ENCODE measurements around the gene SOX2.
"Not testable (repeated sequence)": the region's sequence is repeated elsewhere in the genome, so short reads cannot be mapped to it uniquely, and the experiment has no call there.

Gene SOX2

DNA sequence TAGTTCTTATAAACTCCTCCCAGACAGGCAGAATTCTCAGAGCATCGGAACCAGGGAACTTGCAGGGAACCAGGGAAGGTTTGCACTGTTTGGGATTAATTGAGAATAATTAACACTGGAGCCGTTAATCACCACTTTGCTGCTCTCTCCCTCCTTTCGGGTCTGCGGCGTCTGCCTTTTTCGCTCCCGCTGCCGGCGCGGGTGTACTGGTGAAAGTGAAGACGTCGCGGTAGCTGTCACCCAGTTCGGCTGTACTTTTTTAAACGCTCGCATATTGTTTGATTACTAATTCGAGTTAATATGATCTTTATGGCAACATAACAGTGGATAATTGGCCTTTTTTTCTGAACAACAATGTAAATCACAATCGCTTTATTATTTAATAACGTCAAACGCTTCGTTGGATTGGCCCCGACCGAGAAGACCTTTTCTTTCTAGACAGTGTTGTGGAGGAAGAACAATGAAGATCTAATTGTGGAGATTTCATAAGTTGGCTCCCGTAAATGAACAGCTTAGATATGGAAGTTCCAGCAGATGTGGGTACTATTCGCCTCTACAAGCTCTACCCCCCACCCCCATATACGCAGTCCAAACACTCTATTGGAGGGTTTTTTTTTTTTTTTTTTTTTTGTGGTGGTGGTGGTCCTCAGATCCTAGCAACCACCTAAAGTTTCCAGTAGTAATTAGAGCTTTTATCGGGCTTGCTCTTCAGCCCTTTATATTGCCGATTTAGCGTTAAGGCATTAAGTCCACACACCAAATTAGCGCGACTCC, 12.7 kb downstream of the SOX2 start:
- DNase-seq: no peak

DNA sequence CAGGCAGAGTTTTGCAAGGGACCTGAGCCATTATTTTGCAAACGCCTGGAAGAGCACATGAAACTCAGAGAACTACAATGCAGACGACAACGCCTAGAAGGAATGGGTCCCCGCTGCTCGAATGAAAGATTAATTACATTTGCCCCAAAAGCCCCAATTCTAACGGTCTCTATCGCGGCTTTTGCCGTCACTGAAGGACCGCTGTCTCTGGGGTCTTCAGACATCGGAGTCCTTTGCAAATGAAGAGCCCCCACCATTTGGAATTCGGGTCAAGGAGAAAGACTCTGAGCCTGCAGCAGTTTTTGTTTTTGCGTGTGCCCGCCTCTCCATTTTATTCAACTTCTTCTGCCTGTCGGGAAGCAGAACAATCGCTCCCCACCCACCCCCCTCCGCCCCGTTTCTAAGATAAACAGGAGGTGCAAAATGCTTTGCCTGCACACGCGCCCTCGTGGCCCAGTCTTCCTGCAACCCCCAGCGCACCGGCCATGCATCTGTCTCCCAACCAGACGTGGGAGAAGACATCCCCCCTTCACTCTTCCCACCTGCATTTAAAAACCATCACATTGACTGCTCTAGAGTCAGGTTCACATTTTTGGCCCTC, 13.5 kb downstream of the SOX2 start:
- DNase-seq: no peak

DNA sequence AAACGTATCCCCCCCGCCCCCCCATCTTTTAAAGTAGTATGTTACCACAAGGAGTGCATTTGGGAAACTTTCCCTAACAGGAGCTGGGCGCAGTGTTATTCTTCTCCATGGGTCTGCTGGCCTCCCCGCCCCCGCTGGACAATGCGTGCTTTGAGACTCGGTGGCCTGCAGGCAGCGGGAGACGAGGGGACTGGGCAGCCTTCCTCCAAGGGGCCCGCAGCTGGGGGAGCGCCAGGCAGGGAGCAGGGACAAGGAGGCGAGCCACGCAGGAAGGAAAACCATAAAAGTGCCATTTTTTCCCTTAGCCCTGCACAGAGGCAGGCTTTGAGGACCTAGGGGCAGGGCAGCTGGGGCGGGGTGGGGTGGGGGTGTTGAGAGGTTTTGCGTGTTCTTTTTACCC, 14.1 kb downstream of the SOX2 start:
- no peak for DNase-seq

DNA sequence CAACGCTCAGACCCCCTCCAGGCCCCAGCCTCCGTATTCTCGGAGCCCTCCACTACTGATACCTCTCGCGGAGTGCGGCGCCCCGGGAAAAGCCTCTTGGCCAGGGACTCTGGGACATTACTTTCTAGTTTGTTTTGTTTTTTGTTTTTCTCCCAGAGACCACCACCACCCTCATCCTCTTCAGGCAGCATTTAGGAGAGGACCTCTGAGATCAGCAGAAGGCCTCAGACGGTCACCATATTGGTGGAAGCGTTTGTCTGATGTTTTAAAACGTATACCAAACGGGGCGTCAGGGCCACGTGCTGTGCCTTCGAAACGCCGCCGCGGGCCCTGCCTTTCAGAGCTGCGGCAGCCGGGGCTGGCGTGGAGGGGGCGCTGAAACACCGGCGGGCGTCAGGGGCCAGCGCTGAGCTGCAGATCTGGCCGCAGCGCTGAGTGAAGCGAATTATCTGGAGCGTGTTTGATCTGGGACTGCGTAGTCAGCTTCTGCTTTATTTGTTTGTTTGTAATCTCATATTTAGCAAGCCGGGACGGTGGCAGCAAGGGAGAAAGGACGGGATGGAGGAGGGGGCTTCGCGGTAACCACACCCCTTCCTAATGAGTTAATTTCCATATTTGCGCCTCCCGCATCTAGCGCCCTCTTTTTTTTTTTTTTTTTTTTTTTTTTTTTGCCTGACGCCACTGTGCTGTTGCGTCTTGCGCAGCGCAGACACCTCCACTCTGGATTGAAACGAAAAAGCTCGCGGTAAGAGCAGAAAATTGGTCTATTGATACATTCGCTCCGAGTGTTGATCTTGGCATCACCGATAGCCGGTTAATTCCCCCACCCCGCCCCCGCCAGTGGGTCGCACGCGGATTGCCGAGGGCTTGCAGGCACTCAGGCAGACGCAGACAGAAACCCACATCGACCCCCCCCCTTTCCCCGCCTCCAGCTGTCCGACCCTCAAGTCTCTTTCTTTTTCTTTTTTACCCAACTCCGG, 14.9 kb downstream of the SOX2 start:
- no peak for DNase-seq

DNA sequence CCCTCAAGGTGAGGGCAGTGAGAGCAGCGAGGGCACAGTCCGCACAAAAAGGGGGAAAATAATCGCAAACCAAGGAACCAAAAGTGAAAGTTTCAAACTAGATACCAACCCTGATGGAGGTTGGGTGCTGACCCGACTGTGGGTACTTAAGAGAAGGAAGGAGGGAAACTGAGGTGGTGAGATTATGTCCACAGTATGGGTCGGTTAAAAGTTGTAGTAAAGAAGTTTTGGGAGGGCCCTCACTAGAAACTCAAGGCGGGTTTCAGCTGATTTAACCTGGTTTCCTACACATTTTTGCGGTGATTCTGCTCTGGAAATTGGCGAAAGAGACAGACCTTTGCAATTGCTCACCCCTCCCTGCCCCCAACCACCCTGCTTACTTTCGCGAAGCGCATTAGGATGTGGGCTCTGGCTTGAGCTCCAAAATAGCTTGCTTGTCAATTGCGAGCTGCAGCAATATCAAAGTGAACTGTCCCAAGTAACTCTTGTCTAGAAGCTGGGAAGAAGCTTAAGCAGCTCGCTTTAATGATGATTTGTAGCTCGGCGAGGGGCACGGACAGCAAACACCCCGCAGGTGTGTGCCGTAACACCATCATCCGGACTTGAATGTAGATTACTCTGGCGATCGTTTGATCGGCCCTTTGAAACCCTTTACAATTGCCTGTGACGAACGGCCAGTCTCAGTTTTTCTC, 15.8 kb downstream of the SOX2 start:
- no peak for DNase-seq

DNA sequence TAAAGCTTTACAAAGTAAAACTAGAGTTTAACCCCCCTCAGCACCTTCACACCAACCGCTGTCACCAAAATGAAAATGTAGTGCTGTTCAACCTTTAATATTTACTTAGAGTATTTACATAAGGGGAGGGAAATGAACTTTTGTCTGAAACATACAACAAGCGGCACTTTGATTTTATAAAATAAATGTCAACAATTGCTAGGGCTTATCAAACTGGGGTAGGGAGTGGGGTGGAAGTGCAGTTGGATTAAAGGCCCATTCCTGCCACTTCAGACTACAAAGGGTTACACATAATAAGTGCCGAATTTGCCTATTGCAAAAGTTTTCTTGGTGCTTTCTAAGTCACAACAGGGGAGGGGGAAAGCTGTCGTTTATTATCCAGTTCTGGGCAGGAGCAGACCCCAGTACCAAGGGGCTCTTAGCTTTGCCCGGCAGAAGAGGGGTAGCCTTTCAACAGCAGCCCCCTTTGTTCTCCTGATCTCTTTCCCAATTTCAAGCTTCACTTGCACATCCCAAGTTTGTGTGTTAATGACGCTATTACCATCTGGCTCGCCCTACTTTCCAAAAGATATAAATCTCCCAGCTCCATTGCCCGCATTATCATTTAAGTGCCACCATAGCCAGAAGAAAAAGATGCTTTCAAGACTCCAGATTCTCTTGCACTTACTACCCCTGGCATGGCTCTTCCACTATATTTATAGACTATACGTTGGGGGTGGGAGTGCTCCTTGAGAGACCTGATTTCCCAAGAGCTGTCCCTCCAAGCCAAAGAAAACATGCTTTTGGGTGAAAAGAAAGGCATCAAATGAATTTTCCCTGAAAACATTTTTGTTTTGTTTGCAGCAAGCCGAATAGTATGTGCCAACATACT, 17.0 kb downstream of the SOX2 start:
- no peak for DNase-seq

DNA sequence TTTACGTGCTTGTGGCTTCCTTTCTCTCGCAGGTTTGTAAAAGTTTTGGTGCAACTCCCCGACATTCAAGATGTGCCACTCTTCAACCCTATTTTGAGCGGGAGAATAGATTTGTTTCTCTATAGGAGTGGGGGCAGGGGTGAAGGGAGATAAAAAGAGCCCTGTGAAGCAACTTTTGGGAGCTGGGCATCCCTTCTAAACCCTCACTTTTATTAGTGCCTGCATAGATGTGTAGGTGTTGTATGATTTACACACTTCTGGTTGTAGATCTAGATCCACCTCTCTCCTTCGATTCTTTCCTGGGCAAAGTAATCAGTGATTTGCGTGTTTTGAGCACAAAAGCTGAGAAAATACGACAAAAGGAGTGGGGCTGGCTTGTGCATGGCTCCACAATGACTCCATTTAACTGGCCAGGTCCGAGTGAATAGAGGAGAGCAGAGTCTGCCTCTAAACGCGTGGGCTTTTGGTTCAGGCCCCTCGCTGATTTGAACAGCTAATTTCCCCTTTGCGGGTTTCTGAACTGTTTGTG, 17.7 kb downstream of the SOX2 start:
- DNase-seq: no peak

DNA sequence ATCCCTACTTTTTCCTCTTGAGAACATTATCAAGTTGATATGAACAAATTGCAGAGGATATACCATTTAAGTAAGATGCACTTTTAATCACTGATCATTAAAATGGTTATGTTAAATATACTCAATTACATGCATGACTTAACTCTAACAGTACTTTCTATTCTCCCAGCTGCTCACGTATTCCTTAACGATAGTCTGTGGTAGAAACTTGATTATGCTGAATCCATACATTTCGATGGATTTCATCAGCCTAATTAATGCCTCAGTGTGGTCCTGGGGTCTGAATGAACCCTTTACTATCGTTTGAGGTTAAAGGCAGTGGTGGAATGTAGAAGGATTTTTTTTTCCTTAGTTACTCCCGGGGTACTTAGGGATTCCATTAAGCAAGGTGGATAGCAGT, 18.6 kb downstream of the SOX2 start:
- DNase-seq: no peak

DNA sequence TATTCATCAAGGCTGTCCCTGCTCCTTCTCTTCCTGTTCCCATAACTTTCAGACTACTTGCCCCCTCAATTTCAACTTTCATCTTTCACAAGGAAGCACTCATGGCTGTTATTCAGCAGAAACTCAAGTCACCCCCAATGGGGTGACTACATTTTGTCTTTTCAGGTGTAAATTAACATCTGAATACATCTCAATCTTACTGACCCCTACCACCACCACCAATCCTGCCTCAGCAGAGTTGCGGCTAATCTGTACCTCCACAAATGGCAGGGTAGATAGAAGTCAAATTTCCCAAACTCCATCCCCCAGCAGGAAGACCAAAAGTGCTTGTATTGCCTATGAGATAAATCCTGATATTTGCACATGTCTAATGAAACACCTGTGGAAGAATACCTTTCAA, 19.2 kb downstream of the SOX2 start:
- DNase-seq: no peak

DNA sequence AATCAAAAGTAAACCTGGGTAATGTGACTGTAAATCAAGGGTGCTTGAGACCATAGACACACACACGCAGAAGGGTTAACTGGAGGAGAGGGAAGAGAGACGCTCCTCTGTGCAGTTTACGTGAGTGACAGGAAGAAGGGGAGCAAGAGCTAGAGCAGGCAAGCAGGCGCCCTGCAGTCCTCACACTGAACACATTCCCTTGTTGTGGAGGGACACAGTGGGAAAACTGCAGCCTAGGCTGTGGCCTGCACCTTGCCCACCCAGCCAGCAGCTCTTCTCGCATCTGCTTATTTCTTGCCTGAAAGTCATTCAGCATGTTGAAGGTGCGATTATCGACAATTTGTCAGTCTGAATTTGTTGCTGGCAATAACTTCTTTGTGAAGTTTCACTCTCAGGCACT, 24.2 kb downstream of the SOX2 start:
- no peak for DNase-seq

DNA sequence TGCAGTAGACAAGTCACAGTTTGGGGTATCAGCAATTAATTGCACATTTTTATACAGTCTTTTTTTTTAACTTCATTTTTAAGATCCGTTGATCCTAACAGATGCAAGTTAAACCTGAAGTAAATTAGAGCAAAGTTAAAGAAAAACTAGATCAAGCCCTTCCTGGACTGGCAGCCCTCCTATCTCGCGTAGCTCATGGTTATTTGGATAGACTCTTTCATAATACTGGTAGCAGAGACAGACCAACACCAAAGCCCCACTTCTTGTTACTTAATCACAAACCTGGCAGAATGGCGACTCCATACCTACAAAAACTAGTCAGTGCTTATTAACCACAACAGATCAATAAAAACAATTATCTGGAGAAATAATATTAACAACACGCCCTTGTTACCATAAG, 26.8 kb downstream of the SOX2 start:
- no peak for DNase-seq

DNA sequence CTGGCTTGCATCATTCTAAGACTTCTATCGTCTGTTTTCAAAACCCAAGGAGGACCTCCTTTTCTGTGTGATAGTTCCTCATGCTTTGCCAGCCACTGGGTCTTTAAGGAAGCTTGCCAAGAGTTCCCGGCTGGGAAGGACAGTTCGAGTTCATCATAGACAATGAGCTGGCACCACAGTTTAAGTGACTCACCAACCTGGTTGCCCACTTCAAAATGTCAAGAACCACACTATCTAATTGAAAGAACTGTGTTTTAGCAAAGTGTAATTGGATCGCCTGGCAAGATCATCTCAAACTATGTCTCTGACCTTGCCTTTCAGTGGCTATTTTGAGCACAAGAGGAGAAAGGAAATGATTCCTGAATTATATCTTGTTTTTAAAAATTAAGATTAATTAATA, 27.9 kb downstream of the SOX2 start:
- no peak for DNase-seq

DNA sequence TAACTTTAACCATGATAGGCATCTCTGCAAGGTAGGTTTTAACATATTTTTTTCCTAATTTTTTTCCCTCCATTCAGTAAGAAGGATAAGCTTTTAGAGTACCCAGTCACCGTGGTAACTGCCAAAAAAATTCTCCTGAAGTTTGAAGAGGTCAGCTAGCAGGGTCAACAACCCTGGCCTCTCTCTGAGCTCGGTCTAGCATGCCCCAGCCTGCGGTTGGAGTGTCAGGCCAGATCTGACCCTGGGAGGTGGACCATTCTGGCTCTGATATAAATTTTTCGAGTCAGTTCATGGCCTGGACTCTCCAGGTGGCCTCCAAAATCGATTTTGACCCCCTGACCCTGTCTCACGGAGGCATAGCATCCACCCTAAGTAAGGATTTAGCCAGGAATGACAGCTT, 29.7 kb downstream of the SOX2 start:
- DNase-seq: no peak

DNA sequence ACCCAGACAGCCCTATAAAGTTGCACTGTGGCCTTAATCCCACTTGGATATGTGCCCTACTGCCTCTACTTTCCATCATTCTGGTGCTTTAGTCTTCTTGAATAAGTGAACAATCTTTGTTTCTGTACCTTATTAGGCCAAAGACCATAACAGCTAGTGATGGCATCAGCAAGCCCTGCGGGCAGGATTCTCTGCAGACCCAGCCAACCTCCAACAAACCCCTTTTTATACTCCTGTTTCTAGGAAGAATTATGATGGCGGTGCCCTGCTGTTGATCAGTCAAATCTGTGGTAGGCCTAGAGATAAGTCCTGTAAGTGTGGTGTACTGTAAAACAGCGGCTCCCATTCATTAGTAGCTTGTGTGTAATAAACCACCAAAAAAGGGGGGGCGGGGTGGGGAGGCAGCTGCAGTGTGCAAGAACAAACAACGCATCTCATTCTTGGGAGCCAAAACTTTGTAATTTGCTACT, 40.5 kb downstream of the SOX2 start:
- DNase-seq: no peak

DNA sequence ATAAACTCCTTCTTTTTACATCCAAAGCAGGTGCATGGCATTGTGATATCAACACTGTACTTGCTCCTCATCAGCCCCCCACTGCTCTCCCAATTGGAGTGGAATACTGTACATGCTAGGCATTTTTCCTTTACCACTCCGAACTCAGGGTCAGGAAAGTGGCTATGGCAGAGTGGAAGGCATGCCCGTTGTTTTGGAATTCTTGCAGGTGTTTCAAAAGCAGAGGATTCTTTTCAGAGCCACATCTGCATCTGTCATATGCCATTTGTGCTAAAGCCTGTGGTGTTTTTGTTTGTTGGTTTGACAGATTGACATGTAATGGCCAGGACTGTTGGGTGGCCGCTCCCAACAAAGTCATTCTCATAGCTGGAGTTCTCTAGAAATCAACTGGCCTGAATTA, 41.7 kb downstream of the SOX2 start:
- no peak for DNase-seq

DNA sequence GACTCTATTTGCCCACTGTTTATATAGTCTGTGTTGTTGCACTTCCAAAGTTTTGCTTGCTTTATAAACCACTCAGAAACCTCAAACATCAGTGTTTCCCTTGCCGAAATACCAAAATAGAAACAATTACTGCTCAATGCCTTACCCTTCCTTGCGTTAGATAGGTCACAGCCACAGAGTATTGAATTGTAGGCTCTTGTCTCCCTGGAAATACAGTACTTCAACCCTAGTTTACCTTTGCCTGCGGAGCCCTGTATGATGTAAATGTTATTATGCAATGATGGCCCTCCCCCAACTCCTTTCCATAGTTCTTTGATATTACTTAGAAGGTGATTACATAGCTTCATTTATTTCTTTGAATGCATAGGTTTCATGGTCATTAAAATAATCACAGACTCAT, 44.2 kb downstream of the SOX2 start:
- DNase-seq: no peak

DNA sequence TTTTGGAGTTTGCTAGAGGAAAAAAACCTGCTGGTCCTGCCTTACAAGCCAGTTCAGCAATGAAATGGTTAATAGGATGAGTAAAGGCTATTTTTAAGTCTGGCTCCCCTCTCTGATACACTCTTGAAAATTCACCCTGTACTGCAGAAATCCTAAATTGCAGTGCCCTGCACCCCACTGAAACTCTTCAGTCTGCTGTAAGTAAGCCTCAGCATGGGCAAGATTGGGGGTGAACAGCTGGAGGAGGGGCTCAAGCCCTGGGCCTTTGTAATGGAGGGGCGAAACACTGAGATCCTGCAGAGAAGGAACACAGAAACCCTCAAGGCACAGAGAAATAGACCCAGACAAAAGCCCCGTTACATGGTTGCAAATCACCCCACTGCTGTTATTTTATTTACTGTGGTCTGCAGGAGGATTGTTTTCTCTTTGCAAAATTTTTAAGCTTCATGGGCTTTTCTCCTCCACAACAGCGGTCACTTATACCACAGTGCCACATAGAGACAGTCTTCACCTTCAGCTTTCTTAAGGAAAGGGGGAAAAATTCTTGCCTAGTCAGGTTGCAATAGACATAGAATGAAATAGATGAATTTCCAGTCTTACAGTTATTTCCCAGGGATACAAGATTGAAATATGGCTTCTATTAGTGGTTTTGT, 45.0 kb downstream of the SOX2 start:
- no peak for DNase-seq

DNA sequence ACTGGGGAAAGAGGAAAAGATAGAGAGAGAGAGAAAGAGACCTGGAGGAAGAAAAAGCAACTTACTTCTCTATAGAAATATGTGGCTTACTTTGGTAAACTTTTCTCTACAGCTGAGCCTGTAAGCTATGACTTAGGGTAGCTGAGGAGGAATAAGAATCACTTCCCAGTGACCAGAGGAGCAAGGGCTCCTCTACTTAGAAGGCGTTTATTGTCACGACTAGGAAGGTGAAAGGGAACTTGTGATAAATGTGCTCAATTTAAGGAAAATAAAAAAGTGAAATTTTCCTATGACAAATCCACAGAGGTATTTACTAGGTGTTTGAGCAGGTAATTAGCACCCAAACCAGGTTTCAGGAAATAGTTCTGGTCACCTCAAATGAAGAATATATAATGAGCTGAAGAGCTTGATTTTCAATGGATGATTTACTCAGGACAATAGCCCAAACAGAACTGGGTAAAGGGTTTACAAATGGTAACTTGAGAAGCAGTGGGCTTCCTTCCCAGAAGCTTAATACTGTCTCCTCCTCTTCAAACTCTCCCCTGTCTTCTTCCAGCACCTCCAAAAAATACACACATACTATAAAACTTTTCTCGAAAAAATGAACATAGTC, 46.1 kb downstream of the SOX2 start:
- DNase-seq: no peak

DNA sequence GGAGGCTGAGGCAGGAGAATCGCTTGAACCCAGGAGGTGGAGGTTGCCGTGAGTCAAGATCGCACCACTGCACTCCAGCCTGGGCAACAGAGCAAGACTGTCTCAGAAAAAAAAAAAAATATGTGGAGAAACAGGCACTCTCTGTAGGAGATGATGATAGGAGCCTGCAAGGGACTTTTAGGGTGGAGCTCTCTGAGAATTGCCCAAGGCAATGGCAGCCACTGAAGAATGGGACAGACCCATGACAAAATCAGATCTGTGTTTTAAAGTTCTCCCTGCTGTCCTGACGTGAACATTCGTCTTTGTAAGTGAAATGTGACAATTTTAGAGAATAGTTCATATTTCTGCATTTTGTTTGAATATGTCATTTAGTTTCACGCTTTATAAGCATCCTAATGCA, 50.2 kb downstream of the SOX2 start:
- no peak for DNase-seq

DNA sequence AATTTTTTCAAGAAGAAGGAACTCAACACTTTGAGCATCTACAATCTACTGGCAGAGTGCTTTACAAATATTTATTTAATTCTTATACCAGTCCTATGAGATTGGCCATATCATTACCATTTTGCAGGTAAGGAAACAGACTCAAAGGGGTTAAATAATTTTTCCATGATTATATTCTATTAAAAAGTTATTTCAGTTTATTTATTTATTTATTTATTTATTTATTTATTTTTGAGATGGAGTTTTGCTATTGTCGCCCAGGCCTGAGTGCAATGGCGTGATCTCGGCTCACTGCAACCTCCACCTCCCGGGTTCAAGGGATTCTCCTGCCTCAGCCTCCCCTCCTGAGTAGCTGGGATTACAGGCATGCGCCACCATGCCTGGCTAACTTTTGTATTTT, 52.3 kb downstream of the SOX2 start:
- DNase-seq: not testable (repeated sequence)

Measured in HCEC 1CT (cell line).